ENCODE measurements around the gene HIPK3.

- TF ChIP-seq CTCF (conservative IDR thresholded peaks at IDR 0.05; ENCODE audit: low read depth in 2 of 2) (no peak), POLR2AphosphoS5 (IDR thresholded peaks at IDR 0.05; ENCODE audit: low read depth) (peak; percentile 51; the same call in 1 of the 2 replicates), EZH2 (IDR thresholded peaks at IDR 0.05; ENCODE audit: low read depth, unreplicated experiment) (no peak), REST (IDR thresholded peaks at IDR 0.05; ENCODE audit: unreplicated experiment) (no peak), EZH2phosphoT487 (IDR thresholded peaks at IDR 0.05; ENCODE audit: unreplicated experiment) (no peak)
Observed at GRCh38 chr11:33256813-33257159, 395 bp upstream of the HIPK3 start.
